ENCODE data around the gene STK24. TPM values are rescaled to one million over a fixed set of nuclear protein-coding genes. Genes with fewer than 3 reads are reported as not detected.

The STK24 gene
- total and polyA plus RNA-seq, 2 experiments from 2014 or later = 83.3 to 98.0 TPM

GRCh38 chr13:98527526-98527925 is 49.4 kb downstream of the STK24 start:
- H3K27me3 ChIP-seq = no peaks in the 10 kb centered on the region
- no peak overlapping the region for H3K27ac ChIP-seq
- H3K4me1 ChIP-seq (ENCODE audit: low read depth) = peaks cover 36% of the 10 kb centered on the region
- no peaks in the 10 kb centered on the region for H3K36me3 ChIP-seq
- DNase-seq (ENCODE audit: low read depth in 1 of 2, low spot score in 1 of 2) = no peak
- H3K9me3 ChIP-seq (ENCODE audit: low read depth) = no peaks in the 10 kb centered on the region
- no peak overlapping the region for H3K4me3 ChIP-seq
- no peak for TF ChIP-seq CTCF (IDR thresholded peaks at IDR 0.05; ENCODE audit: low read depth, low read length)

GRCh38 chr13:98526182-98526512 is 50.8 kb downstream of the STK24 start:
- Histone ChIP-seq H3K36me3 (no peaks in the 10 kb centered on the region), H3K27ac (no peak overlapping the region), H3K27me3 (no peaks in the 10 kb centered on the region), H3K4me1 (ENCODE audit: low read depth) (peaks cover 46% of the 10 kb centered on the region), H3K4me3 (no peak overlapping the region), H3K9me3 (ENCODE audit: low read depth) (no peaks in the 10 kb centered on the region)
- no peak for DNase-seq (ENCODE audit: low read depth in 1 of 2, low spot score in 1 of 2)
- no peak for TF ChIP-seq CTCF (IDR thresholded peaks at IDR 0.05; ENCODE audit: low read depth, low read length)

DNA sequence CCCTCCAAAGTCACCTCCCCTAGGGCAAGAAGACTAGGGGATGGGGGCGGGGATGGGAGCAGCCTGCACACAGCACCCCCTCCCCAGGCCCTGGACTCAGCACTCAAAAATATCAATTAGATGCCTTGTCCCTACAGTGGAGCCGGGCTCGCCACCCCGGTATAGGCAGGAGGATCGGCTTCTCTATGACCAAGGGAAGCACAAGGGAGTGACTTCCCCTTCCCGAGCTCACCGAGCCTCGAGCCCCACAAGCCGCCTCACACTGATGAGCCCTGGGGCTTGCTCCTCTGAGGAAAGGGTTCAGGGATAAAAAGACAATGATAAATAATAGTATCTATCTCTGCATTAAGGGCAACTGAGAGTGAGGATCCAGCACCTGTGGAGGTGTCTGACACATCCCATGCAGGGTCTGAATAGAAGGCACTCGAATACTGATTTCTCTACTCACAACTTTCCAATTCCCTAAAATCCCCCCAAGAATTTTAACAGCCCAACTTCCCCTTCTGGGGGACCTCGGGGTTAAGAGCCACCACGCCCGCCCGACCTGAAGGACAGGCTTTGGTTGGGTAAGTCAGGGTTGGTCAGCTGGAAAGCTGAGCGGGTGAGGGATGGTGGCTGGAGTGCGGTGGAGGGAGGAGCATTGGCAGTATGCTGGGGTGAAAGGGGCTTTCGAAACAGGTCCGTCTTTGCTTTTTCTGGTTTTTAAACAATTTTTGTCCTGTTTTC is 51.3 kb downstream of the STK24 start:
- Histone ChIP-seq H3K27me3 (no peaks in the 10 kb centered on the region), H3K36me3 (no peaks in the 10 kb centered on the region), H3K4me3 (no peak overlapping the region), H3K9me3 (ENCODE audit: low read depth) (no peaks in the 10 kb centered on the region), H3K27ac (peak overlapping the region; percentile 4), H3K4me1 (ENCODE audit: low read depth) (peaks cover 51% of the 10 kb centered on the region)
- no peak for TF ChIP-seq CTCF (IDR thresholded peaks at IDR 0.05; ENCODE audit: low read depth, low read length)
- DNase-seq (ENCODE audit: low read depth in 1 of 2, low spot score in 1 of 2) = no peak

DNA sequence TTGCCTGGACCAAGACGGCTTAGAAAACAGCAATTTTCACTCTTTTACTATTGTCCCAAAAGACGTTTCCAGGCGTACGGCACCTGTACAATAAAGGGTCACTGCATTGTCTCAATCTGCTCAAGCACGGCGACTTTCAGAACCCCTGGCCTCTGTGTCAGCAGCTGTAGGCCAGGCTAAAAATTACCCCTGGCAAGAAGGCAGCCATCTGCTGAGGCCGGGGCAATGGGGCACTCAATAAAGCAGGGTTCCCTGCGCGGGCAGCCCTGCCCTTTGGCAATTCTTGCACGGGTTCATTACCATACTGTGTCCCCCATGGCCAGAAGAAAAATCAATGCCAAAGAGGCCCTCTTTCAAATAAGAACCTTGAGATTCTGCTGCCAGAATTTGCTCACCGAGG is 52.1 kb downstream of the STK24 start:
- Histone ChIP-seq H3K36me3 (no peaks in the 10 kb centered on the region), H3K4me1 (ENCODE audit: low read depth) (peaks cover 55% of the 10 kb centered on the region), H3K27ac (peak overlapping the region; percentile 4), H3K4me3 (no peak overlapping the region), H3K27me3 (no peaks in the 10 kb centered on the region), H3K9me3 (ENCODE audit: low read depth) (no peaks in the 10 kb centered on the region)
- DNase-seq (ENCODE audit: low read depth in 1 of 2, low spot score in 1 of 2) = no peak
- TF ChIP-seq CTCF (IDR thresholded peaks at IDR 0.05; ENCODE audit: low read depth, low read length) = no peak

- no peaks in the 10 kb centered on the region for H3K9me3 ChIP-seq (ENCODE audit: low read depth)
- peaks cover 55% of the 10 kb centered on the region for H3K4me1 ChIP-seq (ENCODE audit: low read depth)
- no peak overlapping the region for H3K27ac ChIP-seq
- H3K27me3 ChIP-seq = no peaks in the 10 kb centered on the region
- DNase-seq (ENCODE audit: low read depth in 1 of 2, low spot score in 1 of 2) = no peak
- no peak overlapping the region for H3K4me3 ChIP-seq
- no peak for TF ChIP-seq CTCF (IDR thresholded peaks at IDR 0.05; ENCODE audit: low read depth, low read length)
- H3K36me3 ChIP-seq = no peaks in the 10 kb centered on the region
Observed at GRCh38 chr13:98524391-98524790, 52.5 kb downstream of the STK24 start.
